ENCODE measurements around the gene TNNI3.

GRCh38 chr19:55169136-55169535, 11.6 kb upstream of the TNNI3 start:
- TF ChIP-seq TCF7 (IDR thresholded peaks at IDR 0.05; ENCODE audit: borderline replicate concordance) (no peak), CBFB (IDR thresholded peaks at IDR 0.05; ENCODE audit: low read depth) (no peak), POLR2AphosphoS5 (IDR thresholded peaks at IDR 0.05; ENCODE audit: low read length) (no peak)
- TF ChIP-seq, protein P1, sequence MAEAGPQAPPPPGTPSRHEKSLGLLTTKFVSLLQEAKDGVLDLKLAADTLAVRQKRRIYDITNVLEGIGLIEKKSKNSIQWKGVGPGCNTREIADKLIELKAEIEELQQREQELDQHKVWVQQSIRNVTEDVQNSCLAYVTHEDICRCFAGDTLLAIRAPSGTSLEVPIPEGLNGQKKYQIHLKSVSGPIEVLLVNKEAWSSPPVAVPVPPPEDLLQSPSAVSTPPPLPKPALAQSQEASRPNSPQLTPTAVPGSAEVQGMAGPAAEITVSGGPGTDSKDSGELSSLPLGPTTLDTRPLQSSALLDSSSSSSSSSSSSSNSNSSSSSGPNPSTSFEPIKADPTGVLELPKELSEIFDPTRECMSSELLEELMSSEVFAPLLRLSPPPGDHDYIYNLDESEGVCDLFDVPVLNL (IDR thresholded peaks at IDR 0.05; ENCODE audit: low read depth, low read length) = no peak

All from GM12878 (cell line).